ENCODE measurements around the gene COPS7B. TPM values are rescaled to one million over a fixed set of nuclear protein-coding genes. Genes with fewer than 3 reads are reported as not detected.

Gene COPS7B
- total and polyA plus RNA-seq, 2 of the 8 experiments (the other 6 are each of a cell fraction or from before 2014, with no cell fraction given): 62.2 to 72.1 TPM

DNA sequence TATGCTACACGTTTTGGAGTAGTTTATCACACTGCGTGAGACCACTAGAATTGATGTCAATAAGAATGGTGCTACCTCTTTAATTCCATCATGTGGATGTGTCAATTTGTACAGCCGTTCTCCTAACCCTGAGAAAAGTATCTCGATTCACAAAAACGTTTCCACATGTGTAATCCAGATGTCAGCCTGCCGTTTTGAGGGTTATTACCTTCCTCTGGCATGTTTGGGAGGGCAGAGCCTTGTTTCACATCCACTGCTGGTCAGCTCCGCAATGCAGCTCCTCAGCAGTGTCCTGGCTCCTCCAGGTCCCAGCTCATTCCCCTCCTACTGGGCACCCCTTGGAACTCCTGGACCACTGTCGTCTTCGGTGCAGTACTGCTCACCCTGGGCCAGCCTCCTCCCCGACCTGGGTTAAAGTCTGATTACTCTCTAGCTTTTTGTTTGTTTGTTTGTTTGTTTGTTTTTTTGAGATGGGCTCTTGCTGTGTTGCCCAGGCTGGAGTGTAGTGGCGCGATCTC, 34.6 kb downstream of the COPS7B start (continued):
- TF ChIP-seq GABPA (IDR thresholded peaks at IDR 0.05; ENCODE audit: borderline replicate concordance, insufficient read depth, low read length) (no peak), RFX5 (IDR thresholded peaks at IDR 0.05; ENCODE audit: borderline replicate concordance, low read depth, low read length) (no peak), ZNF274 (IDR thresholded peaks at IDR 0.05; ENCODE audit: borderline replicate concordance, extremely low read depth, low read length) (no peak), SIRT6 (IDR thresholded peaks at IDR 0.05; ENCODE audit: low read length) (no peak), TEAD4 (IDR thresholded peaks at IDR 0.05; ENCODE audit: low read depth, low read length) (no peak)
- TF ChIP-seq, protein P1, sequence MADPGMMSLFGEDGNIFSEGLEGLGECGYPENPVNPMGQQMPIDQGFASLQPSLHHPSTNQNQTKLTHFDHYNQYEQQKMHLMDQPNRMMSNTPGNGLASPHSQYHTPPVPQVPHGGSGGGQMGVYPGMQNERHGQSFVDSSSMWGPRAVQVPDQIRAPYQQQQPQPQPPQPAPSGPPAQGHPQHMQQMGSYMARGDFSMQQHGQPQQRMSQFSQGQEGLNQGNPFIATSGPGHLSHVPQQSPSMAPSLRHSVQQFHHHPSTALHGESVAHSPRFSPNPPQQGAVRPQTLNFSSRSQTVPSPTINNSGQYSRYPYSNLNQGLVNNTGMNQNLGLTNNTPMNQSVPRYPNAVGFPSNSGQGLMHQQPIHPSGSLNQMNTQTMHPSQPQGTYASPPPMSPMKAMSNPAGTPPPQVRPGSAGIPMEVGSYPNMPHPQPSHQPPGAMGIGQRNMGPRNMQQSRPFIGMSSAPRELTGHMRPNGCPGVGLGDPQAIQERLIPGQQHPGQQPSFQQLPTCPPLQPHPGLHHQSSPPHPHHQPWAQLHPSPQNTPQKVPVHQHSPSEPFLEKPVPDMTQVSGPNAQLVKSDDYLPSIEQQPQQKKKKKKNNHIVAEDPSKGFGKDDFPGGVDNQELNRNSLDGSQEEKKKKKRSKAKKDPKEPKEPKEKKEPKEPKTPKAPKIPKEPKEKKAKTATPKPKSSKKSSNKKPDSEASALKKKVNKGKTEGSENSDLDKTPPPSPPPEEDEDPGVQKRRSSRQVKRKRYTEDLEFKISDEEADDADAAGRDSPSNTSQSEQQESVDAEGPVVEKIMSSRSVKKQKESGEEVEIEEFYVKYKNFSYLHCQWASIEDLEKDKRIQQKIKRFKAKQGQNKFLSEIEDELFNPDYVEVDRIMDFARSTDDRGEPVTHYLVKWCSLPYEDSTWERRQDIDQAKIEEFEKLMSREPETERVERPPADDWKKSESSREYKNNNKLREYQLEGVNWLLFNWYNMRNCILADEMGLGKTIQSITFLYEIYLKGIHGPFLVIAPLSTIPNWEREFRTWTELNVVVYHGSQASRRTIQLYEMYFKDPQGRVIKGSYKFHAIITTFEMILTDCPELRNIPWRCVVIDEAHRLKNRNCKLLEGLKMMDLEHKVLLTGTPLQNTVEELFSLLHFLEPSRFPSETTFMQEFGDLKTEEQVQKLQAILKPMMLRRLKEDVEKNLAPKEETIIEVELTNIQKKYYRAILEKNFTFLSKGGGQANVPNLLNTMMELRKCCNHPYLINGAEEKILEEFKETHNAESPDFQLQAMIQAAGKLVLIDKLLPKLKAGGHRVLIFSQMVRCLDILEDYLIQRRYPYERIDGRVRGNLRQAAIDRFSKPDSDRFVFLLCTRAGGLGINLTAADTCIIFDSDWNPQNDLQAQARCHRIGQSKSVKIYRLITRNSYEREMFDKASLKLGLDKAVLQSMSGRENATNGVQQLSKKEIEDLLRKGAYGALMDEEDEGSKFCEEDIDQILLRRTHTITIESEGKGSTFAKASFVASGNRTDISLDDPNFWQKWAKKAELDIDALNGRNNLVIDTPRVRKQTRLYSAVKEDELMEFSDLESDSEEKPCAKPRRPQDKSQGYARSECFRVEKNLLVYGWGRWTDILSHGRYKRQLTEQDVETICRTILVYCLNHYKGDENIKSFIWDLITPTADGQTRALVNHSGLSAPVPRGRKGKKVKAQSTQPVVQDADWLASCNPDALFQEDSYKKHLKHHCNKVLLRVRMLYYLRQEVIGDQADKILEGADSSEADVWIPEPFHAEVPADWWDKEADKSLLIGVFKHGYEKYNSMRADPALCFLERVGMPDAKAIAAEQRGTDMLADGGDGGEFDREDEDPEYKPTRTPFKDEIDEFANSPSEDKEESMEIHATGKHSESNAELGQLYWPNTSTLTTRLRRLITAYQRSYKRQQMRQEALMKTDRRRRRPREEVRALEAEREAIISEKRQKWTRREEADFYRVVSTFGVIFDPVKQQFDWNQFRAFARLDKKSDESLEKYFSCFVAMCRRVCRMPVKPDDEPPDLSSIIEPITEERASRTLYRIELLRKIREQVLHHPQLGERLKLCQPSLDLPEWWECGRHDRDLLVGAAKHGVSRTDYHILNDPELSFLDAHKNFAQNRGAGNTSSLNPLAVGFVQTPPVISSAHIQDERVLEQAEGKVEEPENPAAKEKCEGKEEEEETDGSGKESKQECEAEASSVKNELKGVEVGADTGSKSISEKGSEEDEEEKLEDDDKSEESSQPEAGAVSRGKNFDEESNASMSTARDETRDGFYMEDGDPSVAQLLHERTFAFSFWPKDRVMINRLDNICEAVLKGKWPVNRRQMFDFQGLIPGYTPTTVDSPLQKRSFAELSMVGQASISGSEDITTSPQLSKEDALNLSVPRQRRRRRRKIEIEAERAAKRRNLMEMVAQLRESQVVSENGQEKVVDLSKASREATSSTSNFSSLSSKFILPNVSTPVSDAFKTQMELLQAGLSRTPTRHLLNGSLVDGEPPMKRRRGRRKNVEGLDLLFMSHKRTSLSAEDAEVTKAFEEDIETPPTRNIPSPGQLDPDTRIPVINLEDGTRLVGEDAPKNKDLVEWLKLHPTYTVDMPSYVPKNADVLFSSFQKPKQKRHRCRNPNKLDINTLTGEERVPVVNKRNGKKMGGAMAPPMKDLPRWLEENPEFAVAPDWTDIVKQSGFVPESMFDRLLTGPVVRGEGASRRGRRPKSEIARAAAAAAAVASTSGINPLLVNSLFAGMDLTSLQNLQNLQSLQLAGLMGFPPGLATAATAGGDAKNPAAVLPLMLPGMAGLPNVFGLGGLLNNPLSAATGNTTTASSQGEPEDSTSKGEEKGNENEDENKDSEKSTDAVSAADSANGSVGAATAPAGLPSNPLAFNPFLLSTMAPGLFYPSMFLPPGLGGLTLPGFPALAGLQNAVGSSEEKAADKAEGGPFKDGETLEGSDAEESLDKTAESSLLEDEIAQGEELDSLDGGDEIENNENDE (IDR thresholded peaks at IDR 0.05; ENCODE audit: insufficient replicate concordance, low read length): no peak

Data from H1 (cell line).